ENCODE measurements around the gene SLC44A3. TPM values are rescaled to one million over a fixed set of nuclear protein-coding genes. Genes with fewer than 3 reads are reported as not detected.
A peak's percentile ranks its signal among the peaks of the same experiment; 100 is the strongest.
"Not testable (repeated sequence)": the region's sequence is repeated elsewhere in the genome, so short reads cannot be mapped to it uniquely, and the experiment has no call there.

Gene SLC44A3
- total RNA-seq, 1 experiment from 2014 or later: 3.4 TPM

- no peak for DNase-seq (ENCODE audit: extremely low read depth, low read depth)
Measured at GRCh38 chr1:94831641-94832040, 11.5 kb downstream of the SLC44A3 start.

- DNase-seq (ENCODE audit: extremely low read depth, low read depth): no peak
Measured at GRCh38 chr1:94832446-94832845, 12.3 kb downstream of the SLC44A3 start.

GRCh38 chr1:94832931-94833585, 12.9 kb downstream of the SLC44A3 start:
- no peak for DNase-seq (ENCODE audit: extremely low read depth, low read depth)

- DNase-seq (ENCODE audit: extremely low read depth, low read depth): no peak
Measured at GRCh38 chr1:94836891-94837290, 16.7 kb downstream of the SLC44A3 start.

GRCh38 chr1:94840381-94840780, 20.2 kb downstream of the SLC44A3 start:
- not testable (repeated sequence) for DNase-seq (ENCODE audit: extremely low read depth, low read depth)

- no peak for DNase-seq (ENCODE audit: extremely low read depth, low read depth)
Measured at GRCh38 chr1:94840808-94841207, 20.7 kb downstream of the SLC44A3 start.

GRCh38 chr1:94843430-94843829, 23.3 kb downstream of the SLC44A3 start:
- DNase-seq (ENCODE audit: extremely low read depth, low read depth): no peak

GRCh38 chr1:94843846-94844245, 23.7 kb downstream of the SLC44A3 start:
- no peak for DNase-seq (ENCODE audit: extremely low read depth, low read depth)

GRCh38 chr1:94846308-94846707, 26.2 kb downstream of the SLC44A3 start:
- no peak for DNase-seq (ENCODE audit: extremely low read depth, low read depth)

GRCh38 chr1:94851571-94851970, 31.4 kb downstream of the SLC44A3 start:
- DNase-seq (ENCODE audit: extremely low read depth, low read depth): no peak

- no peak for DNase-seq (ENCODE audit: extremely low read depth, low read depth)
Measured at GRCh38 chr1:94852788-94853187, 32.6 kb downstream of the SLC44A3 start.

- DNase-seq (ENCODE audit: extremely low read depth, low read depth): peak; percentile 86
Measured at GRCh38 chr1:94854458-94855306, 34.5 kb downstream of the SLC44A3 start.

GRCh38 chr1:94855307-94855700, 35.1 kb downstream of the SLC44A3 start:
- no peak for DNase-seq (ENCODE audit: extremely low read depth, low read depth)

- no peak for DNase-seq (ENCODE audit: extremely low read depth, low read depth)
Measured at GRCh38 chr1:94856004-94856403, 35.8 kb downstream of the SLC44A3 start.

- DNase-seq (ENCODE audit: extremely low read depth, low read depth): no peak
Measured at GRCh38 chr1:94856868-94857267, 36.7 kb downstream of the SLC44A3 start.

GRCh38 chr1:94858276-94858675, 38.1 kb downstream of the SLC44A3 start:
- DNase-seq (ENCODE audit: extremely low read depth, low read depth): no peak

- no peak for DNase-seq (ENCODE audit: extremely low read depth, low read depth)
Measured at GRCh38 chr1:94859174-94859573, 39.0 kb downstream of the SLC44A3 start.

- no peak for DNase-seq (ENCODE audit: extremely low read depth, low read depth)
Measured at GRCh38 chr1:94862718-94863117, 42.6 kb downstream of the SLC44A3 start.

GRCh38 chr1:94863297-94863911, 43.2 kb downstream of the SLC44A3 start:
- no peak for DNase-seq (ENCODE audit: extremely low read depth, low read depth)

GRCh38 chr1:94863919-94864318, 43.8 kb downstream of the SLC44A3 start:
- peak; percentile 73 for DNase-seq (ENCODE audit: extremely low read depth, low read depth)

GRCh38 chr1:94864821-94865220, 44.7 kb downstream of the SLC44A3 start:
- DNase-seq (ENCODE audit: extremely low read depth, low read depth): no peak

- DNase-seq (ENCODE audit: extremely low read depth, low read depth): no peak
Measured at GRCh38 chr1:94865360-94865759, 45.2 kb downstream of the SLC44A3 start.

Data from NCI-H460 (cell line).